Measurements from ENCODE around the gene WASL. TPM values are rescaled to one million over a fixed set of nuclear protein-coding genes. Genes with fewer than 3 reads are reported as not detected.

Gene WASL
- total RNA-seq, 6 donors from 2014 or later, result 24.1 to 62.2 (median 31.3) TPM

GRCh38 chr7:123675181-123675473 lies 73.7 kb downstream of the WASL start:
- H3K27me3 ChIP-seq, result no peaks in the 10 kb centered on the region
- H3K4me3 ChIP-seq, result no peak overlapping the region
- H3K36me3 ChIP-seq, result no peaks in the 10 kb centered on the region
- H3K9me3 ChIP-seq, result no peaks in the 10 kb centered on the region
- DNase-seq (no peak), ATAC-seq (ENCODE audit: low FRiP score in 2 of 2) (peak in 1 of 2 donors; percentile 83)
- H3K4me1 ChIP-seq, result peaks cover 0 to 6% (median 4%) of the 10 kb centered on the region in 4 donors
- no peak for TF ChIP-seq POLR2A (IDR thresholded peaks at IDR 0.05)
- TF ChIP-seq CTCF (IDR thresholded peaks at IDR 0.05), result no peak
- TF ChIP-seq POLR2AphosphoS5 (IDR thresholded peaks at IDR 0.05), result no peak
- TF ChIP-seq EP300 (IDR thresholded peaks at IDR 0.05), result no peak
- no peak overlapping the region for H3K27ac ChIP-seq

- no peaks in the 10 kb centered on the region for H3K9me3 ChIP-seq
- peaks cover 0 to 6% (median 4%) of the 10 kb centered on the region in 4 donors for H3K4me1 ChIP-seq
- no peak overlapping the region for H3K4me3 ChIP-seq
- WGBS, 2 donors, result 49 to 52% methylated on average over 2 of the region's 2 CpGs
- no peak for TF ChIP-seq POLR2AphosphoS5 (IDR thresholded peaks at IDR 0.05)
- no peak for TF ChIP-seq EP300 (IDR thresholded peaks at IDR 0.05)
- TF ChIP-seq CTCF (IDR thresholded peaks at IDR 0.05), result no peak
- no peak for TF ChIP-seq POLR2A (IDR thresholded peaks at IDR 0.05)
- DNase-seq (no peak), ATAC-seq (ENCODE audit: low FRiP score in 2 of 2) (peak in 1 of 2 donors; percentile 42)
- H3K36me3 ChIP-seq, result no peaks in the 10 kb centered on the region
- no peaks in the 10 kb centered on the region for H3K27me3 ChIP-seq
- H3K27ac ChIP-seq, result no peak overlapping the region
These were observed 74.2 kb downstream of the WASL start for GRCh38 chr7:123674399-123675180.

GRCh38 chr7:123673752-123674398 lies 74.9 kb downstream of the WASL start:
- DNase-seq (no peak), ATAC-seq (ENCODE audit: low FRiP score in 2 of 2) (no peak)
- Histone ChIP-seq H3K4me3 (no peak overlapping the region), H3K36me3 (no peaks in the 10 kb centered on the region), H3K4me1 (peaks cover 0 to 6% (median under 1%) of the 10 kb centered on the region in 4 donors), H3K27ac (no peak overlapping the region), H3K9me3 (no peaks in the 10 kb centered on the region), H3K27me3 (no peaks in the 10 kb centered on the region)
- 87 to 92% methylated on average over 3 of the region's 3 CpGs for WGBS, 2 donors
- TF ChIP-seq POLR2AphosphoS5 (IDR thresholded peaks at IDR 0.05), result no peak
- no peak for TF ChIP-seq CTCF (IDR thresholded peaks at IDR 0.05)
- TF ChIP-seq POLR2A (IDR thresholded peaks at IDR 0.05), result no peak
- TF ChIP-seq EP300 (IDR thresholded peaks at IDR 0.05), result no peak

- Histone ChIP-seq H3K9me3 (no peaks in the 10 kb centered on the region), H3K4me1 (peaks cover 0 to 6% (median 0%) of the 10 kb centered on the region in 4 donors), H3K4me3 (no peak overlapping the region), H3K36me3 (no peaks in the 10 kb centered on the region), H3K27ac (no peak overlapping the region), H3K27me3 (no peaks in the 10 kb centered on the region)
- ATAC-seq (ENCODE audit: low FRiP score in 2 of 2), result no peak
- 93 to 94% methylated on average over 5 of the region's 5 CpGs for WGBS, 2 donors
- TF ChIP-seq EP300 (IDR thresholded peaks at IDR 0.05), result no peak
- TF ChIP-seq CTCF (IDR thresholded peaks at IDR 0.05), result no peak
- no peak for TF ChIP-seq POLR2AphosphoS5 (IDR thresholded peaks at IDR 0.05)
- TF ChIP-seq POLR2A (IDR thresholded peaks at IDR 0.05), result no peak
- no peak for DNase-seq
These were observed 75.6 kb downstream of the WASL start for GRCh38 chr7:123673137-123673732.
